Mesenchymal stem cell (in vitro differentiated cells and primary cell): ENCODE measurements around the gene HSPA12A.

Source experiments
- DNase-seq: peaks from one replicate; pipeline ENCODE4 v3.0.0-alpha.2; 2013
- H2AFZ ChIP-seq: one replicate; pipeline ENCODE4 v1.6.1; 2013; ENCODE audit warnings: low read depth, mild to moderate bottlenecking, control low read depth, inconsistent platforms, low read length, moderate library complexity
- H2AK5ac ChIP-seq: 2 replicates; pipeline ENCODE4 v1.6.1; 2013; ENCODE audit warnings: low read length, moderate library complexity, mild to moderate bottlenecking, inconsistent platforms; ENCODE audit not compliant: severe bottlenecking
- H2BK120ac ChIP-seq: one replicate; pipeline ENCODE4 v1.6.1; 2013; ENCODE audit warnings: low read depth, mild to moderate bottlenecking, inconsistent platforms, low read length, moderate library complexity
- H2BK12ac ChIP-seq, 2 experiments: one replicate each; pipeline ENCODE4 v1.6.1; 2013; ENCODE audit warnings: inconsistent platforms in 2 of 2, low read length in 2 of 2, mild to moderate bottlenecking in 2 of 2, moderate library complexity in 2 of 2, control low read depth in 1 of 2
- H2BK15ac ChIP-seq: one replicate; pipeline ENCODE4 v1.6.1; 2013; ENCODE audit warnings: mild to moderate bottlenecking, low read depth, inconsistent platforms; ENCODE audit not compliant: poor library complexity, severe bottlenecking
- H2BK5ac ChIP-seq: 2 replicates; pipeline ENCODE4 v1.6.1; 2013; ENCODE audit warnings: low read depth, mild to moderate bottlenecking, low read length, control low read depth, inconsistent platforms; ENCODE audit not compliant: poor library complexity, severe bottlenecking
- H3K14ac ChIP-seq, 2 experiments: one replicate each; pipeline ENCODE4 v1.6.1; 2013; ENCODE audit warnings: inconsistent platforms in 2 of 2, low read length in 2 of 2, control low read depth in 1 of 2, mild to moderate bottlenecking in 1 of 2, moderate library complexity in 1 of 2
- H3K18ac ChIP-seq, 2 experiments: one replicate each; pipeline ENCODE4 v1.6.1; 2013; ENCODE audit warnings: inconsistent platforms in 2 of 2, low read length in 2 of 2, control low read depth in 1 of 2, low read depth in 1 of 2, mild to moderate bottlenecking in 1 of 2
- H3K23ac ChIP-seq, 2 experiments: one replicate each; pipeline ENCODE4 v1.6.1; 2013; ENCODE audit warnings: inconsistent platforms in 2 of 2, low read length in 2 of 2, mild to moderate bottlenecking in 2 of 2, moderate library complexity in 2 of 2, control low read depth in 1 of 2
- H3K27ac ChIP-seq: 2 replicates; pipeline ENCODE4 v1.5.1; 2013; ENCODE audit warnings: mild to moderate bottlenecking, moderate library complexity, low read length, control low read depth, inconsistent platforms; ENCODE audit not compliant: poor library complexity, severe bottlenecking
- H3K27me3 ChIP-seq, 2 experiments: 2 replicates each; pipeline versions ENCODE4 v1.6.1 to v1.7.0; 2013; ENCODE audit warnings: low read length in 2 of 2, mild to moderate bottlenecking in 2 of 2, moderate library complexity in 2 of 2, control low read depth in 1 of 2, inconsistent platforms in 1 of 2; ENCODE audit not compliant: control insufficient read depth in 1 of 2, insufficient read depth in 1 of 2
- H3K36me3 ChIP-seq, 2 experiments: 2 replicates each; pipeline versions ENCODE4 v1.6.1 to v1.7.0; 2013; ENCODE audit warnings: low read length in 2 of 2, control low read depth in 1 of 2, inconsistent platforms in 1 of 2, low read depth in 1 of 2, mild to moderate bottlenecking in 1 of 2; ENCODE audit not compliant: insufficient read depth in 2 of 2, control insufficient read depth in 1 of 2
- H3K4ac ChIP-seq, 2 experiments: one replicate each; pipeline ENCODE4 v1.6.1; 2013; ENCODE audit warnings: inconsistent platforms in 2 of 2, low read length in 2 of 2, mild to moderate bottlenecking in 2 of 2, moderate library complexity in 2 of 2, control low read depth in 1 of 2, low read depth in 1 of 2
- H3K4me1 ChIP-seq: 2 replicates; pipeline ENCODE4 v1.6.1; 2013; ENCODE audit warnings: low read depth, low read length, control low read depth; ENCODE audit not compliant: control insufficient read depth, insufficient read depth
- H3K4me2 ChIP-seq: 2 replicates; pipeline ENCODE4 v1.6.1; 2013; ENCODE audit warnings: low read length, mild to moderate bottlenecking, inconsistent platforms; ENCODE audit not compliant: poor library complexity, severe bottlenecking
- H3K4me3 ChIP-seq, 2 experiments: 2 replicates each; pipeline versions ENCODE4 v1.5.1 to v1.7.0; 2013; ENCODE audit warnings: low read length in 2 of 2, mild to moderate bottlenecking in 2 of 2, control low read depth in 1 of 2, low read depth in 1 of 2; ENCODE audit not compliant: insufficient read depth in 1 of 2
- H3K79me1 ChIP-seq: replicated peaks from 2 replicates; pipeline ENCODE4 v1.6.1; 2013; ENCODE audit warnings: mild to moderate bottlenecking, control low read depth, low read length, inconsistent platforms; ENCODE audit not compliant: poor library complexity, severe bottlenecking
- H3K9ac ChIP-seq: 2 replicates; pipeline ENCODE4 v1.7.0; 2013; ENCODE audit warnings: mild to moderate bottlenecking, low read length, moderate library complexity
- H3K9me3 ChIP-seq: 2 replicates; pipeline ENCODE4 v1.7.0; 2013; ENCODE audit warnings: mild to moderate bottlenecking, low read length; ENCODE audit not compliant: control insufficient read depth
- H4K8ac ChIP-seq: one replicate; pipeline ENCODE4 v1.6.1; 2013; ENCODE audit warnings: inconsistent platforms, mild to moderate bottlenecking, low read length, moderate library complexity
- H4K91ac ChIP-seq: one replicate; pipeline ENCODE4 v1.6.1; 2013; ENCODE audit warnings: mild to moderate bottlenecking, low read length, inconsistent platforms
- WGBS: methylation state at CpG from one replicate; pipeline ENCODE4 v1.1.7; 2013; ENCODE audit warnings: mixed read lengths; 5-methylcytosine and 5-hydroxymethylcytosine counted together

HSPA12A gene

DNA sequence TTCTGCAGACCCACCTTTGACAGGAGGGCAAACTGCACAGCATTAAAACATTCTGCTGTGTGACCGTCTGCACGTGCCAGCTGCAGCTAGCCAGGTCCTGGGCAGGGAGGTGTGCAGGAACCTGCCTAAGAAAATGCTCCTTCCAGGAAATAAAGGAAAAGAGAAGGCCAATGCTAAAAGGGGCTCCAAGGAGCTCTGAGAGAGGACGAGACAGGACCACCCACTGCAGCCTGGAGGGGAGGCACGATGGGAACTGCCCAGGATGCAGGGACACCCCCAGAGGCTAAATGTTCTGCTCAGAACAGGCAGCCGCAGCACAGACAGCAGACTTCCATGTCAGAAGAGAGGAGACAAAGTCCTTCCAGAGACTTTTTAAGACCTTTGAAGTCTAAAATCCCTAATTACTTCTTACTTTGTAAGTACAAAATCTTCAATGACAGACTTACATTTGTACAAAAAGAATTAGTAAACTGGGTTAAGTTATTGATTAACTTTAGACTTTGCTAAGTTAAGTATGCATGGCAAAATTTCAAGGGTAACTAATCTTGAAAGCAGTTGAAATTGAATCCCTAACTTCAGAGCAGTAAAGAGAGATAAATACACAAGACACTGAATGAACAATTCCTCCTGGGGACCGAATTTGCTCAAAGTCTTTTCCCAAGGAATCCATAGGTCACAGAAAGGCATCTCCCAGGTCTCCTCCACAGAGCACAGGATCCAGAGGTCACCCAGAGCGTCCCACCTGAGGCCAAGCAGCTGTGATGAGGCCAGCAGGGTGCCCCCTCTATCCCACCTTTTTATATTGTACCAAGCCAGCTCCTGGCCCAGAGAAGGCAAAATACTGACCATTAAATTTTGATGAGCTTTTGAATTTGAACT is 21.5 kb downstream of the HSPA12A start:
- H3K9me3 ChIP-seq = no peaks in the 10 kb centered on the region
- no peak overlapping the region for H2BK120ac ChIP-seq
- no peak overlapping the region for H3K4ac ChIP-seq
- H3K79me1 ChIP-seq = peaks cover 15% of the 10 kb centered on the region
- 70% methylated on average over 7 of the region's 7 CpGs for WGBS
- no peak for DNase-seq
- H2BK15ac ChIP-seq = no peak overlapping the region
- H3K18ac ChIP-seq = no peak overlapping the region
- peak overlapping the region; percentile 75 for H3K4me2 ChIP-seq
- H3K4me1 ChIP-seq = peaks cover 64% of the 10 kb centered on the region
- no peak overlapping the region for H3K4me3 ChIP-seq
- peak overlapping the region; percentile 99 for H3K27ac ChIP-seq
- peak overlapping the region; percentile 98 for H2BK5ac ChIP-seq
- peak overlapping the region; percentile 87 for H2AK5ac ChIP-seq
- H3K9ac ChIP-seq = no peak overlapping the region
- no peak overlapping the region for H4K91ac ChIP-seq
- no peak overlapping the region for H3K23ac ChIP-seq
- H2BK12ac ChIP-seq = no peak overlapping the region
- H3K27me3 ChIP-seq = no peaks in the 10 kb centered on the region
- no peak overlapping the region for H2AFZ ChIP-seq
- H4K8ac ChIP-seq = no peak overlapping the region
- H3K14ac ChIP-seq = no peak overlapping the region
- H3K36me3 ChIP-seq = peaks cover 0 to 29% of the 10 kb centered on the region in 2 experiments

DNA sequence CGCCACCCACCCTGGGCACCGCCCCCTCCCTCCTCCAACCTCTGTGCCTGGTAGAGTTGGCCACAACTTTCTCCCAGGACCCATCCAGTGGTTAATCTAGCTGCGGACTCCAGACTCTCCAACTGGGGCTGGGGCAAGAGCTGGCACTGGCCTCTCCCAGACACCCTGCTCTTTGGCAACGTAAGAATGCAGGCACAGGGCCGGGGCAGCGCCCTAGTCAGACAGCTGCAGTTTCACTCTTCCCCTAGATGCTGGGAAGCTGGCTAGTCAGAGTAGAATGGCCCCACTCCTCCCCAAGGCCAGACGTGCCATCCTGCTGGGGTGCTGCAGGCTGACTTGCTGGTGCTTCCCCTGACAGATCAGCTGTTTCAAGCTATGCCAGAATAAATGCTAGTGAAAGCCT is 22.1 kb downstream of the HSPA12A start:
- Histone ChIP-seq H3K4ac (no peak overlapping the region), H3K4me2 (peak overlapping the region; percentile 75), H3K9me3 (no peaks in the 10 kb centered on the region), H3K14ac (no peak overlapping the region), H3K23ac (no peak overlapping the region), H3K27me3 (no peaks in the 10 kb centered on the region), H2BK5ac (peak overlapping the region; percentile 97), H2BK120ac (no peak overlapping the region), H2BK12ac (no peak overlapping the region), H4K91ac (no peak overlapping the region), H2AFZ (no peak overlapping the region), H3K4me3 (no peak overlapping the region), H3K36me3 (peaks cover 0 to 28% of the 10 kb centered on the region in 2 experiments), H3K9ac (no peak overlapping the region), H2BK15ac (no peak overlapping the region), H3K27ac (peak overlapping the region; percentile 99), H3K79me1 (peaks cover 12% of the 10 kb centered on the region), H3K4me1 (peaks cover 62% of the 10 kb centered on the region), H4K8ac (no peak overlapping the region), H2AK5ac (peak overlapping the region; percentile 83), H3K18ac (no peak overlapping the region)
- DNase-seq = no peak
- WGBS = 87% methylated on average over 7 of the region's 7 CpGs

DNA sequence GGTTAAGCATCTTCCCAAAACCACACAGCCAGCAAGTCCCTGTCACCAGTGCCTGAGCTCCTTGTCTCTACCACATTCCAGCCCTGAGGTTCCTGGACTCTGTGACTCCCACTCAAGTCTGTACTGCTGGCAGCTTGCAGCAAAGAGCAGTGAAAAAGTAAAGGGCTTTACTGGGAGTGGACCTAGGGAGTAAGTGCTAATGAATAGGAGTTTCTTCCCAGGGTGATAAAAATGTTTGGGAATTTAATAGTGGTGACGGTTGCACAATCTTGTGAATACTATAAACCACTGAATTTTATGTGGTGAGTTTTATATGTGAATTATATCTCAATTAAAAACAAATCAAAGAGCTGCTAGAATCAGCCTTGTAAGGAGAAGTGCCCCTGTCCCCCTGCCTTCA is 22.6 kb downstream of the HSPA12A start:
- Histone ChIP-seq H2BK5ac (peak overlapping the region; percentile 97), H2BK15ac (no peak overlapping the region), H3K79me1 (peaks cover 11% of the 10 kb centered on the region), H3K9ac (no peak overlapping the region), H3K14ac (no peak overlapping the region), H3K23ac (no peak overlapping the region), H3K4ac (no peak overlapping the region), H2AK5ac (peak overlapping the region; percentile 78), H3K27me3 (no peaks in the 10 kb centered on the region), H3K4me2 (no peak overlapping the region), H3K4me3 (no peak overlapping the region), H3K4me1 (peaks cover 58% of the 10 kb centered on the region), H4K8ac (no peak overlapping the region), H3K27ac (peak overlapping the region; percentile 99), H2BK12ac (no peak overlapping the region), H3K9me3 (no peaks in the 10 kb centered on the region), H3K36me3 (peaks cover 0 to 23% of the 10 kb centered on the region in 2 experiments), H3K18ac (no peak overlapping the region), H4K91ac (no peak overlapping the region), H2BK120ac (no peak overlapping the region), H2AFZ (no peak overlapping the region)
- no CpG with 5 or more reads among the region's 1 CpG for WGBS
- no peak for DNase-seq

DNA sequence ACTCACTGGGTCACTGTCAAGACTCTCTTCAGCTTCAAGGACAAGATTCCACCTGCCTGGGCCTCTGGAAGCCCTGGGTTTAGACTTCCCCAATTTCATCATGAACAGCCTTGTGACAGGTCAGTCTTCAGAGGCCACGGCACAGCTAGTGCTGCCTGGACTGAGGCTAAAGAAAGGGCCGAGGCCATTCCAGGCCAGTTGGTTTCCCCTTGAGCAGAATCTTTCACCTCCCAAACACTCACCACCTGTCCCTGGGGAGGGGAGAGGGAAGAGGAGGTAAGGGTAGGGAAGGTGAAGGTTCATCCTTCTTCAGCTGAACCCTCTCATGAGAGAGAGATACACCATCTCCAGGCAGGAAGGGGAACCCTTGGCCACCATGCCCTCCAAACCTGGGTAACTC is 24.3 kb downstream of the HSPA12A start:
- no peak overlapping the region for H3K14ac ChIP-seq
- peaks cover 49% of the 10 kb centered on the region for H3K4me1 ChIP-seq
- H2BK120ac ChIP-seq = no peak overlapping the region
- no peak overlapping the region for H3K9ac ChIP-seq
- H3K9me3 ChIP-seq = no peaks in the 10 kb centered on the region
- H2BK15ac ChIP-seq = no peak overlapping the region
- DNase-seq = no peak
- no peak overlapping the region for H2BK12ac ChIP-seq
- H2AK5ac ChIP-seq = peak overlapping the region; percentile 60
- no peak overlapping the region for H4K91ac ChIP-seq
- H3K79me1 ChIP-seq = peaks cover 16% of the 10 kb centered on the region
- no peak overlapping the region for H3K23ac ChIP-seq
- no peak overlapping the region for H4K8ac ChIP-seq
- H2BK5ac ChIP-seq = no peak overlapping the region
- H3K36me3 ChIP-seq = peaks cover 0 to 18% of the 10 kb centered on the region in 2 experiments
- H3K27me3 ChIP-seq = no peaks in the 10 kb centered on the region
- H3K4me2 ChIP-seq = no peak overlapping the region
- H3K4ac ChIP-seq = no peak overlapping the region
- peak overlapping the region; percentile 99 for H3K27ac ChIP-seq
- H3K18ac ChIP-seq = no peak overlapping the region
- no CpG with 5 or more reads among the region's 2 CpGs for WGBS
- H2AFZ ChIP-seq = no peak overlapping the region
- no peak overlapping the region for H3K4me3 ChIP-seq
